Neural progenitor cell (in vitro differentiated cells): Measurements from ENCODE around the gene TBX21. TPM values are rescaled to one million over a fixed set of nuclear protein-coding genes. Genes with fewer than 3 reads are reported as not detected.

ENCODE experiments used
- DNase-seq: peaks from one replicate; pipeline ENCODE4 v3.0.0-alpha.2; 2016; ENCODE audit warnings: low spot score
- H2AFZ ChIP-seq: fragments of 200-600 bp; sonication (generic); replicated peaks from 2 replicates; pipeline ENCODE4 v1.6.1; 2016; ENCODE audit warnings: antibody characterized with exemption
- H3F3A ChIP-seq: fragments of 200-600 bp; sonication (generic); 2 replicates; pipeline ENCODE4 v1.6.1; 2016; ENCODE audit warnings: antibody characterized with exemption, low read depth
- H3K27ac ChIP-seq: fragments of 200-600 bp; sonication (generic); 2 replicates; pipeline ENCODE4 v1.5.1; 2016; ENCODE audit warnings: mild to moderate bottlenecking
- H3K27me3 ChIP-seq: fragments of 200-600 bp; sonication (generic); 2 replicates; pipeline ENCODE4 v1.6.1; 2016; ENCODE audit warnings: mild to moderate bottlenecking, moderate library complexity
- H3K36me3 ChIP-seq: fragments of 200-600 bp; sonication (generic); 2 replicates; pipeline ENCODE4 v1.5.1; 2016
- H3K4me1 ChIP-seq: fragments of 200-600 bp; sonication (generic); 2 replicates; pipeline ENCODE4 v1.6.1; 2016; ENCODE audit warnings: mixed run types
- H3K4me2 ChIP-seq: fragments of 200-600 bp; sonication (generic); 2 replicates; pipeline ENCODE4 v1.6.1; 2016
- H3K4me3 ChIP-seq: fragments of 200-600 bp; sonication (generic); 2 replicates; pipeline ENCODE4 v1.5.1; 2016
- H3K79me2 ChIP-seq: fragments of 200-600 bp; sonication (generic); 2 replicates; pipeline ENCODE4 v1.6.1; 2016; ENCODE audit warnings: low read depth
- H3K9ac ChIP-seq: fragments of 200-600 bp; sonication (generic); 2 replicates; pipeline ENCODE4 v1.6.1; 2016
- H3K9me3 ChIP-seq: fragments of 200-600 bp; sonication (generic); 2 replicates; pipeline ENCODE4 v1.5.1; 2016; ENCODE audit warnings: low read depth
- H4K20me1 ChIP-seq: fragments of 200-600 bp; sonication (generic); 2 replicates; pipeline ENCODE4 v1.6.1; 2016; ENCODE audit warnings: low read depth
- H3K27ac Mint-ChIP-seq: 3 replicates; pipeline ENCODE4 v1.8.0; 2021; ENCODE audit warnings: mixed read lengths
- H3K27me3 Mint-ChIP-seq: 2 replicates; pipeline ENCODE4 v1.8.0; 2022; ENCODE audit warnings: low read depth, mild to moderate bottlenecking, inconsistent platforms, moderate library complexity, mixed read lengths; ENCODE audit not compliant: insufficient read depth
- H3K36me3 Mint-ChIP-seq: 3 replicates; pipeline ENCODE4 v1.8.0; 2021; ENCODE audit warnings: mixed read lengths
- H3K4me1 Mint-ChIP-seq: 3 replicates; pipeline ENCODE4 v1.8.0; 2021; ENCODE audit warnings: mixed read lengths
- H3K4me3 Mint-ChIP-seq: 3 replicates; pipeline ENCODE4 v1.8.0; 2021; ENCODE audit warnings: mild to moderate bottlenecking, moderate library complexity, mixed read lengths
- H3K9me3 Mint-ChIP-seq: 3 replicates; pipeline ENCODE4 v1.8.0; 2020; ENCODE audit warnings: mixed read lengths
- CTCF ChIP-seq: fragments of 200-600 bp; sonication (generic); IDR thresholded peaks from 2 replicates; pipeline ENCODE4 v1.5.1; 2017; ENCODE audit warnings: antibody characterized with exemption, mild to moderate bottlenecking
- EZH2 ChIP-seq: fragments of 200-600 bp; sonication (generic); IDR thresholded peaks from 2 replicates; pipeline ENCODE4 v1.6.1; 2017; ENCODE audit warnings: antibody characterized with exemption, mild to moderate bottlenecking, moderate library complexity
- EZH2phosphoT487 ChIP-seq: fragments of 200-600 bp; sonication (generic); IDR thresholded peaks from 2 replicates; pipeline ENCODE4 v1.6.1; 2017; ENCODE audit warnings: antibody characterized with exemption
- total RNA-seq: library from RNA; depleted of rRNA; stranded (reverse); fragments of >200 nt; gene quantifications from 2 replicates; pipeline ENCODE4 v1.2.3, GENCODE V29; 2015; ENCODE audit warnings: low replicate concordance

Gene TBX21
- total RNA-seq, 1 donor from 2014 or later: not detected

- H3K4me3 Mint-ChIP-seq: no peak overlapping the region
- H3K9me3 Mint-ChIP-seq: no peaks in the 10 kb centered on the region
- Histone ChIP-seq H3K36me3 (peaks cover under 1% of the 10 kb centered on the region), H3F3A (peaks cover 61% of the 10 kb centered on the region), H3K9ac (no peak overlapping the region), H4K20me1 (peaks cover 37% of the 10 kb centered on the region), H3K27ac (peak overlapping the region; percentile 65), H2AFZ (no peak overlapping the region), H3K9me3 (no peaks in the 10 kb centered on the region), H3K4me1 (peaks cover 15% of the 10 kb centered on the region), H3K27me3 (no peaks in the 10 kb centered on the region), H3K4me2 (peak overlapping the region; percentile 28), H3K4me3 (no peak overlapping the region), H3K79me2 (no peaks in the 10 kb centered on the region)
- H3K27me3 Mint-ChIP-seq: no peaks in the 10 kb centered on the region
- TF ChIP-seq CTCF: no peak
- TF ChIP-seq EZH2phosphoT487: no peak
- no peak for TF ChIP-seq EZH2
- peaks cover 23% of the 10 kb centered on the region for H3K36me3 Mint-ChIP-seq
- peaks cover 22% of the 10 kb centered on the region for H3K4me1 Mint-ChIP-seq
- DNase-seq: no peak
- no peak overlapping the region for H3K27ac Mint-ChIP-seq
Observed at GRCh38 chr17:47687328-47687690, 45.7 kb upstream of the TBX21 start.

- Histone ChIP-seq H4K20me1 (peaks cover 37% of the 10 kb centered on the region), H3K27ac (peak overlapping the region; percentile 65), H3K4me3 (no peak overlapping the region), H3K27me3 (no peaks in the 10 kb centered on the region), H3K36me3 (no peaks in the 10 kb centered on the region), H3F3A (peaks cover 62% of the 10 kb centered on the region), H3K4me2 (peak overlapping the region; percentile 28), H3K4me1 (peaks cover 17% of the 10 kb centered on the region), H3K9me3 (no peaks in the 10 kb centered on the region), H2AFZ (no peak overlapping the region), H3K79me2 (no peaks in the 10 kb centered on the region), H3K9ac (no peak overlapping the region)
- no peaks in the 10 kb centered on the region for H3K9me3 Mint-ChIP-seq
- H3K27ac Mint-ChIP-seq: no peak overlapping the region
- no peak overlapping the region for H3K4me3 Mint-ChIP-seq
- peaks cover 18% of the 10 kb centered on the region for H3K36me3 Mint-ChIP-seq
- DNase-seq: peak; percentile 60
- no peak for TF ChIP-seq CTCF
- TF ChIP-seq EZH2phosphoT487: no peak
- TF ChIP-seq EZH2: no peak
- H3K27me3 Mint-ChIP-seq: no peaks in the 10 kb centered on the region
- peaks cover 27% of the 10 kb centered on the region for H3K4me1 Mint-ChIP-seq
Observed at GRCh38 chr17:47687748-47688147, 45.3 kb upstream of the TBX21 start.

GRCh38 chr17:47690121-47690520 is 42.9 kb upstream of the TBX21 start:
- peaks cover 8% of the 10 kb centered on the region for H3K36me3 Mint-ChIP-seq
- TF ChIP-seq CTCF (no peak), EZH2phosphoT487 (no peak), EZH2 (no peak)
- no peak overlapping the region for H3K4me2 ChIP-seq
- no peak for DNase-seq
- H3F3A ChIP-seq: peaks cover 50% of the 10 kb centered on the region
- H3K27me3 ChIP-seq: no peaks in the 10 kb centered on the region
- no peaks in the 10 kb centered on the region for H3K79me2 ChIP-seq
- no peak overlapping the region for H3K4me3 Mint-ChIP-seq
- H4K20me1 ChIP-seq: peaks cover 26% of the 10 kb centered on the region
- H3K27ac ChIP-seq: no peak overlapping the region
- H2AFZ ChIP-seq: no peak overlapping the region
- H3K9ac ChIP-seq: no peak overlapping the region
- H3K4me1 ChIP-seq: peaks cover 25% of the 10 kb centered on the region
- H3K4me3 ChIP-seq: no peak overlapping the region
- no peaks in the 10 kb centered on the region for H3K9me3 ChIP-seq
- no peaks in the 10 kb centered on the region for H3K9me3 Mint-ChIP-seq
- H3K27ac Mint-ChIP-seq: no peak overlapping the region
- H3K36me3 ChIP-seq: no peaks in the 10 kb centered on the region
- no peaks in the 10 kb centered on the region for H3K27me3 Mint-ChIP-seq
- H3K4me1 Mint-ChIP-seq: peaks cover 37% of the 10 kb centered on the region
